C4-2B (cell line): ENCODE results near the gene EDAR.

ENCODE experiments used
- CTCF ChIP-seq: fragments of 450-650 bp; conservative IDR thresholded peaks from 2 replicates; pipeline ENCODE4 v1.5.1; 2017; ENCODE audit warnings: mild to moderate bottlenecking
- ZFX ChIP-seq: fragments of 450-650 bp; IDR thresholded peaks from 2 replicates; pipeline ENCODE4 v1.6.1; 2017

- TF ChIP-seq CTCF (no peak), ZFX (no peak)
Observed at GRCh38 chr2:108925735-108926134, 63.3 kb downstream of the EDAR start.
